Dedifferentiated amniotic fluid mesenchymal stem cell (primary cell): ENCODE measurements around the gene ATP11B.

ENCODE experiments used
- DNase-seq: peaks from one replicate; pipeline ENCODE4 v3.0.0-alpha.2; 2016; ENCODE audit errors: extremely low spot score

Gene ATP11B

DNA sequence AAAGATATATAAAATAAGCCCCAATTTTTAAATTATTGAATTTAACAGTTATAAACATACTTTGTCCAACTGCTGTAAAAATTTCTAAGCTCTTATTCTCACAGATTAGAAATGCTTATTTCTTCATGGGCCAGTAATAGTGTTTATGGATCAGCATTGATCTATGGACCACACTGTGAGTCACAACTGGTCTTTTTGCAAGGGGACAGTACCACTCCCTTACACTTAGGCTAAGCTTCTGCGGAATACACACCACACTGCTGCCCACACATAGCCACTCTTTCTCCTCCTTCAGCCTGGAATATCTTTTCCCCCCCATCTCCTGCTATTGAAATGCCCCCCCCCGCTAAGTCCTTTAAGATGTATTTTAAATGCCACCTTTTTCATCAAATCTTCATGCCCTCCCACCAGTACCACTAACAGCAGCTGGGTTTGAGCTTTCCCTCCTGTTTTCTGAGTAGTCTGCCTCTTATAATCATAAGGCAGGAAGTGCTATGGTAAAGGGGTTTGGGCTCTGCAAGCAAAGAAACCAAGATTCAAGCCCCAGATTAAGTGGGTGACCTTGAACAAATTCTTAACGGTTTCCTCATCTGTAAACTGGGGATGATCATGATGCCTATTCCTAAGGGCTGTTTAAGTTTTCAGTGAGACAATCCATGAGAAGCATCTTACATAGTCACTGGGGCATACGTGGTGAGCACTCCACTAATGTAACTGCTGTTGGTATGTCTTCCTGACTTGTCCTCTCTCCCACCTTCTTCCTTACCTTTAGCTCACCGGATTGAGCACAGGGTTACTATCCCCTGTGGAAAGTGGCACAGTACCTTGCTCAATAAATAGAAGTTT lies 117.9 kb downstream of the ATP11B start:
- DNase-seq = no peak

DNA sequence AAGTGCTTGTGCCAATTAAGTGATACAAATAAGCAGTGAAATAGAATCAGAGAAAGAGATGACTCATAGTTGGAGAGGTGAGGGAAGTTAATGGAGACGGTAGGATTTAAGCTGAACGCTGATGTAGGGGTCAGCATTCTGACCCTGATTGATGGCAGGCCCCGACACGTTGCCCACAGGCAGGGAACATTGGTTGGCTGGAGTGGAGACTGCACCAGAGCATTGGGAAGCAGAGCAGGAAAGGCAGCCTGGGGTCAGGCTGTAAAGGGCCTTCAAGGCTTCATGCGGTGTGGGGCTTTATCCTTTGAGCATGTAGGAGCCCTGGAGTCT lies 118.4 kb downstream of the ATP11B start:
- no peak for DNase-seq

DNA sequence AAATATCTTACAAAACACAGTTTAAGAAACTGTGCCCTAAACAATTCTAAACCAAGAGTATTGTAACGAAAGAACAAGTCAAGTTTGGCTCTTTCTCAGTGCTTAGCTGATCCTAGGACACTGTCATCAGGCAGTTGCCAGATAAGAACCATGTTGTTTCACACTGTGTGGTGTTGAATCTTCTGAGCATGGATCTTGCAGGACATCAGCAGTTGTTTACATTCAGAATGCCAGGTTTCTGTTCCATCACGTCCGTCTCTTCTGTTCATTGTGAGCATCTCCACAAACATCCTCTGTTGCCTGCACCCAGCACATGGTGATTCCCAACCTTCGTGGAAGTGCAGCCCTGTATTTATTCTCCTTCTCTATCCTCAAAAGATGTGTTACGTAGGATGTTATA lies 119.2 kb downstream of the ATP11B start:
- no peak for DNase-seq

DNA sequence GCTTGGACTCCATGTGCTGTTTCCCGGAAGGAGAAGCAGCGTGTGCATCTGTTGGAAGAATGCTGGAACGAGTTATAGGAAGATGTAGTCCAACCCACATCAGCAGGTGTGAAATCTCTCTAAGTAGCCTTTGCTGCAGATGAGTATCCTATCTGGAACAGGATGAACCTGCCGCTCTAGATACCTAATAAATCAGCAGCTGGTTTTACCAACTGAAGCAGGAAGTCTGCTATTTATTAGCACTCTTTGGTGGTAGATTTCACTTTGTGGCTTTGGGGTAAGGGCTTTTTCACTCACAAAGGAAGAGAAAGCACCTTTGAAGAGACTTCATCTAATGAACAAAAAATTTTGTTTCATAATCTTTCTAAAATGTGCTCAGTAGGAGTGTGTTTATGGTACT lies 120.6 kb downstream of the ATP11B start:
- no peak for DNase-seq

DNA sequence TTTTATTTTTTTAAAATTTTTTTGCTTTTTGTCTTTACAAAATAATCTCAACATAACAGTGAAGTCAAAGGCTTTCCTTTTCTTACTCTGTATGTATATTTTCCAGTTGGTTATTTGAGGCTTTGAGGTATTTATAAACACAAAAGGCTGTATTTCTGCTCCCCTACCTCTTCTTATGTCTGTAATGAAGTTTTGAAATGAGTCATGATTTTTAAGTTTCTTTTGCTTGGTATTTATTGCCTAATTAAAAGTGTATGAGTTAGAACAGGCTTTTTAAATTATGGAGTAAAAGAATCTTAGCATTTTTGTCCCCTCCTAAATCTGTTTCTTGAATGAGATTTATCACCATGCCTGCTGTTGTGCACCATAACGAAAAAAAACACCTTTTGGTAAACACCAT lies 121.0 kb downstream of the ATP11B start:
- no peak for DNase-seq

DNA sequence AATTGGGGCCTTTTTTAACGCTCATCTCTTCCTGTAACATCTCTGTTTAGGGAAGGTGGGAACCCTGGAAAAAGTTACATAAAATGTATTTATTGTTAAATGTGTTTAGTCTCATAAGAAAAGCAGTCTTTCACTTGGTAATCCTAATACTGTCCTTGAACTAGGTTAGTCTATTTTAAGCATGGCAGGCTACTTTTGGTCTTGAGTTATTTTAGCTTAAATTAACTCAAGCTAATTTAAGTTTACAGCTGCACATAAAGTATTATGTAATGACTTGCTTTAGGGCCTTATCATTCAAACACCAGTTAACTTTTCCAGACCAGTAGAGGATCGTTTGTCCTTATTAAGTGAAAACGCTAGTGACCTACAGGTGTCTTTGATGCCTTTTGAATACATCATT lies 123.8 kb downstream of the ATP11B start:
- no peak for DNase-seq

DNA sequence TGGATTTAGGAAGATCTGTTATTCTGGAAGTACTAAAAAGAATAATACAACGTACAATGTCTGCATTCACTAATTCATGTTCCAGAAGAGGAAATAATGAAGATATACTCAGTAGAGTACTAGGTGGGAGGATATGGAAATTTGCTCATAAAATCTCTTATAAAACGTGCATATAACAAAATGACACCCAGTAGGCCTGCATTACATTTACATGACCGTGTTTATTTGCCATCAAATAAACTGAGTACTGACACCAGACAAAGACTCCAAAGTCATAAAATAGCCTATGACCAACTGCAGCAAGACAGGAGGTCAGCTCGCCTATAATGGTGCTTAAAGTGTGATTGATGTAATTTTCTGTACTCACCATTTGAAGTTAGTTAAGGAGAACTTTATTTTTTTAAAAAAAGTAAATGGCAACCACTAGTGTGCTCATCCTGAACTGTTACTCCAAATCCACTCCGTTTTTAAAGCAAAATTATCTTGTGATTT lies 126.6 kb downstream of the ATP11B start:
- no peak for DNase-seq

DNA sequence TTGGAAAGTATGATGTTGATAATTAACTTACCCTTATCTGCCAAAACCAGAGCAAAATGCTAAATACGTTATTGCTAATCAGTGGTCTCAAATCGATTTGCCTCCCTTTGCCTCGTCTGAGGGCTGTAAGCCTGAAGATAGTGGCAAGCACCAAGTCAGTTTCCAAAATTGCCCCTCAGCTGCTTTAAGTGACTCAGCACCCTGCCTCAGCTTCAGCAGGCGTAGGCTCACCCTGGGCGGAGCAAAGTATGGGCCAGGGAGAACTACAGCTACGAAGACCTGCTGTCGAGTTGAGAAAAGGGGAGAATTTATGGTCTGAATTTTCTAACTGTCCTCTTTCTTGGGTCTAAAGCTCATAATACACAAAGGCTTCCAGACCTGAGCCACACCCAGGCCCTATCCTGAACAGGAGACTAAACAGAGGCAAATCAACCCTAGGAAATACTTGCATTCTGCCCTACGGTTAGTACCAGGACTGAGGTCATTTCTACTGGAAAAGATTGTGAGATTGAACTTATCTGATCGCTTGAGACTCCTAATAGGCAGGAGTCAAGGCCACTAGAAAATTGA lies 127.3 kb downstream of the ATP11B start:
- DNase-seq = no peak

DNA sequence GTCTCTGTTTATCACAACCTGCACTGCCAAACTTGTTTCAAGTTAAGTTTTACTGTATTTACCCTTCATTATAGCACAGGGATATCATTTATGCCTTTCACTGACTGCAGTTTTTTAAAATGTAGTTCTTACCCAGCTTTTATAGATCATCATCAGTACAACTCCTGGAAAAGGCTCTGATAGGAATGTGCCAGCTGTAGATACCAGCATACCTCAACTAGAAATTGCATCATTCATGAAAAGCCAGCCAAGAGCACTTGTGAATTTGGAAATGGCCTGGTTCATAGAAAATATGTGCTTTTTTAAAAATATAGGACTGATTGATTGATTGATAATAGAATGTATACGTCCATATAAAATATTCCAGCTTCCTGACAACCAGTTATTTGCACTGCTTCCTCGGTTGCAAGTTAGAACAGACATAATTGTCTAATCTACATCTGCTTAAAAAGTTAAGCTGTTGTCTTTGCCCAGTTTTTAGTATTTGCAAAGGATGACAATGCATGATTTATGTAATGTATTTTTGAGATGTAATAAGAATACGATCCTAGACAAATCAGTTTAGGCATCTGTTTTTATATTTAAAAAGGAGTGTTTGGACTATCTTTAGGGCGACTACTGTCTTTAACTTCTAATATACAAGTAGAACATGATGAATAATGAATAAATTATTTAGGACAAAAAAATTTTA lies 128.5 kb downstream of the ATP11B start:
- DNase-seq = peak; percentile 70

DNA sequence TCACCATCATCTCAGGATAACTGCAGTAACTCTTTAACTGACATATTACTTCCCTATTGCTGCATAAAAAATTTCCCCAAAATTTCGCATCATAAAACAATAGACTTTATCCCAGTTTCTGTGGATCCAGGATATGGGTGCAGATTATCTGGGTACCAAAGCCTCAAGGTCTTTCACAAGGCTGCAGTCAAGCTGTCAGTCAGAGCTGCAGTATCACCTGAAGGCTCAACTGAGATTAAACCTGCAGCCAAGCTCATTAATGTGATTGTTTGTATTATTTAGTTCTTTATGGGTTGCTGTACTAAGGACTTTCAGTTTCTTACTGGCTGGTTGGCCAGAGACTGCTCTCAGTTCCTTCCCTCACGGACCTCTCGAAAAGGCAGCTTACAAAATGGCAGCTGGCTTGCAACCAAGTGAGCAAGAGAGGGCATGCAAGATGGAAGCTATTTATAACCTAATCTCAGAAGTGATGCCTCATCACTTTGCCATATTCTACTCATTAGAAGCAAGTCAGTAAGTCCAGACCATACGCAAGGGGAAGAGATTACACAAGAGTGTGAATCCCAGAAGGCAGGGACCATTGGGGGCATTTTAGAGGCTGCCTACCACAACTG lies 132.1 kb downstream of the ATP11B start:
- no peak for DNase-seq

DNA sequence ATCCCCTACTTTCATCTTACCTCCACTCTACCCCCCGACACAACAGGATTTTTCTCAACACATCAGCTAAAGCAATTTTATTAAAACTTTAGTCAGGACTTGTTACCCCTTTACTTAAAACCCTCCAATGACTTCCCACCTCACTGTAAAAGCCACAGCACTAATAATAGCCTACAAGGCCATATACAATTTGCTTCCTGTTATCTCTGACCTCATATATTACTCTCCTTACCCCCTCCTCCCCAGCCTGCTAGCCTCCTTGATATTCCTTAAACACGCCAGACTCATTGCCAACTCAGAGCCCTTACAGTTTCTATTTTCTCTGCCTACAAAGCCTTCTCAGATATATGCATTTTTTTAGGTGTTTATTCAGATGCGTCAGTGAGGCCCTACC lies 132.6 kb downstream of the ATP11B start:
- no peak for DNase-seq

DNA sequence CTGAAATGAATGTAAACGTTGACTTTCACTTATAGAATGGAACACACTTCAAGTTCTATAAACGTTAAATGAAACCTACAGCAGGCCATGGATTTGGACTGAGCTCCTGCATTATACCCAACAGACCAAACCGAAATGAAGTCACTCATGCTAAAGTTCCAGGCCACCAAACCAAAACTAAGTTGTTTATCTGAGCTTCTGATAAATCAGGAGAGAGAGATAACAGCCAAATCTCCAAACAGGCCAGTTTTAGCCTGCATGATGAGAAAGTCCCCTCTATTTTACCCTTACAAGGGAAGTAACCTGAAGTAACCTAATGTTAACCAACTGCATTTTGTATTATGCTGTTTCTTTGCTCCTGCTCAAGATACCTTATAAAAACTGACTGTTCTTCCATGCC lies 142.5 kb downstream of the ATP11B start:
- DNase-seq = no peak

DNA sequence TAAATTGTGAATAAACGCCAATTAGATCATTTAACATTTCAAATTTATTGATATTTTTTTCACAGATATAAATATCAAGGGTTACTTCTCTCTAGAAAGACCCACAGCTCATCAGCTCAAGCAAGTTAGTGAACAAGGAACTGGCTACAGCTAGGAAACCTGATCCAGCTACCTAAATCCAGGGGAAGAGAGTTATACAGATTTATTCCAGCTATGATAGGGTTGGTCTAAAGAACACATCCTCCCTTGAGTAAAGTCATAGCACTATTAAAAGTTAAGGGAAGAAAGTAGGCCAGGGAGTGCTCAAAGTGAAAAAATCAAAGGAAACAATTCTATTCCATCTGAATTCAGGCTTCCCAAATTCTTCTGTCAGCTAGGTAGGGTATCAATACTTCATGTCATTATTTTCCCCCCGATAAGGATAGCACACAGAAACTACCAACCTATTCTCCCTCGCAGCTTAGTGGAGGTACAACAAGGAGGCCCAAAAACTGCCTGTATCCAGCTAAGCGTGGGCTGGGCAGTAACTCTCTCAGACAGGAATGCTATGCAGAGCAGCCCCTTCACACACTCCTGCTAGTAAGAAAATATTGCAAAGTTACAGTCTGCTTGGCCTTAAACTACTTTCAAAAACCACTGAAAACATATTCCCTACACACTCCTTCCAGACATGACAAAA lies 143.1 kb downstream of the ATP11B start:
- no peak for DNase-seq

DNA sequence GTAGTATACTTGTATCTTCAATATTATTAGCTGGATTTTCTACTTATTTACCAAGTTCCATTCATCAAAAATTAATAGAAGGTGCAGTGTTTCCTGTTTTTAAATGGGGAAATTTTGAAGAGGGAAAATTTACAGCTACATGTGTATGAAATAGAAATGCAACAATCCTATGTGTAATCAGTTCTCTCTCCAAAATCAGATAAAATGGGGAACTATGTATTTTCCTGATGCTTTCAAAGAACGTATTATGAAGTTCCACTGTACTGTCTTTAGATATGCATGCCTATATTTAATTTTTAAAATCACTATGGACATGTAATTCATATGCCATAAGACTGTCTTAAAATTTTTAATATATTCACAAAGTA lies 143.6 kb downstream of the ATP11B start:
- no peak for DNase-seq

DNA sequence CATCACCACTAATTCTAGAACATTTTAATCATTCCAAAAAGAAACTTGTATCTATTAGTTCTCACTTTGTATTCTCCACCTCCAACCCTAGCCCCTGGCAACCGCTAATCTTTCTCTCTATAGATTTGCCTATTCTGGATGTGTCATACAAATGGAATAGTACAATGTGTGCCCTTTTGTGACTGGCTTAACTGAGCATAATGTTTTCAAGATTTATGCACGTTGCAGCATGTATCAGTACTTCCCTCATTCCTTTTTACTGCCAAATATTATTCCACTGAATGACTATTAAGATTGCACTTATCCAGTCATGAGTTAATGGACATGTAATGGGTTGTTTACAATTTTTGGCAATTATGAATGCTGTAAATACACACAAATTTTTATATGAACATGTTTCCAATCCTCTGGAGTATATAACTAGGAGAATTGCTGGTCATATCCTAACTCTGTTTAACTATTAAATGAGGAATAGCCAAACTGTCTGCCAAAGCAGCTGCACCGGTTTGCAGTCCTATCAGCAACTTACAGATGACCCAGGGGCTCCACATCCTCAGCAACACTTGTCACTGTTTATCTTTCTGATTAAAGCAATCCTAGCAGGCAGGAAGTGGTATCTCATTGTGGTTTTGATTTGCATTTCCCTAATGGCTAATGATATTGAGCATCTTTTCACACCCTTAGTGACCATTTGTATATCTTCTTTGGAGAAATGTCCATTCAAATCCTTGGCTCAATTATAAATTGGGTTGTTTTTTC lies 144.2 kb downstream of the ATP11B start:
- DNase-seq = no peak

DNA sequence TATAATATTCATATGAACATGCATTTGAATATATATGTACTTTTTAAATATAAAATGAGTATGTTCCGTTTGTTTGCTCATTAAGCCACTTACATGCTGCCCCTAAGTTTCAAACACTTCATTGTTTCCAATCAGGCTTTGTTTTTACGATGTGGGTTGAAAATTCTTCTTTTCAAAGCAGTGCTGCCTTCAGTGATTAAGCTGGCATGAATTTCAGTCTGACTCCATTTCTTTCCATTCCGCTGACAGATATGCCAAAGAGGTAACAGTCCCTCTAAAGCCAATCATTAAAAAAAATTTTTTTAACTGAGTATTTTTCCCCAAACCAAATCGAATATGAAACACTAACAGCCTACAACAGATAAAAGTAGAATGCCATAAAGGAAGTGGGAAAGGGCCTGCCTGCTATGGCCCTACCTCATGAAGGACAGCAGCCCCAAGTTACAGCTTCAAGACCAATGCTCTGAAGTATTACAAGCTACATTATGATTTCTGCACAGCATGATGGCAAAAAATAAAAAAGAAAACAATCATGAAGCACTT lies 147.0 kb downstream of the ATP11B start:
- DNase-seq = no peak

DNA sequence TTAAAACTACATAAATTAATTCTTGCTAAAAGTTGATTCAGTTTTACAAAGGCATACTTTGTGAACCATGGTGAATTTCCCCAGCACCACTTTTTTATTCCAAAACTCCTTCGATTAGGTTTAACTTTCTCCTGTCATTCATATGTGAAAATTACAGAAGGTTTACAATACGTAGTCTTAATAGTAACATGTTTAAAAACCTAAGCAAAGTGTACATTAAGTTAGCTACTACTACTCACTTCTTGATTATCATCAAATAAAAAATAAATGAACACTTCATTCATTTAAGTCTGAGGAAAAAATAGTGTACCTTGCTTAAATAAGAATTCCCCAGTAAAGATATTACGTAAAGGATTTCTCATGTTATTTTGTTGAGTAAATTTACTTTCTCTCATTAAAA lies 148.4 kb downstream of the ATP11B start:
- DNase-seq = no peak

DNA sequence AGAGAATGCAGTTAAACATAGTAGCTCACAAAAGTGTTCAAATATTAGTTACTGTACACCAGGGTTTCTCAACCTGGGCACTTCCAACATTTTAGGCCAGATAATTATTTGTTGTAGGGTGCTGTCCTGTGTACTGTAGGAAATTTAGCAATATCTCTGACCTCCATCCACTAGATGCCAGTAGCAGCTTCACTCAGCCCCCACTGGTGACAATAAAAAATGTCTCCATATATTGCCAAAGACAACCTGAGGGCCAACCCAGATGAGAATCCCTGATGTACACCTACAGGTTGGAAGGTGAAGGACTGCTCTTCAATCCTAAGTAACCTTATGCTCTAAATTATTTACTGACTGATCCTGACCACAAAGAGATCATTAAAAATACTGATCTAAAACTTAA lies 154.6 kb downstream of the ATP11B start:
- no peak for DNase-seq

DNA sequence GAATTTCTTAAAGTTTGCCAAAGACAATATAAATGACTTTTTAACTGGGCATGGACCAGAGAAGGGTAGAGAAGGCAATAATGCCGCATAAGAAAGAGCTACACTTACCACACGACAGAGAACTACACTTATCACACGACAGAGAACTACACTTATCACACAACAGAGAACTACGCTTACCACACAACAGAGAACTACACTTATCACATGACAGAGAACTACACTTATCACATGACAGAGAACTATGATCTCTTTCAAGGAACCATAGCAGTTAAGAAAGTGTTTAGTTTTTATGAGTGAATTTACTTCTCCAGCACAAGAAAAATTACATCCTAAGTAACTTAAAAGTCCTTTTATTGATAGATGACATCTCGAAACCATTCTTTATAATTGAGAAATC lies 155.0 kb downstream of the ATP11B start:
- DNase-seq = no peak

DNA sequence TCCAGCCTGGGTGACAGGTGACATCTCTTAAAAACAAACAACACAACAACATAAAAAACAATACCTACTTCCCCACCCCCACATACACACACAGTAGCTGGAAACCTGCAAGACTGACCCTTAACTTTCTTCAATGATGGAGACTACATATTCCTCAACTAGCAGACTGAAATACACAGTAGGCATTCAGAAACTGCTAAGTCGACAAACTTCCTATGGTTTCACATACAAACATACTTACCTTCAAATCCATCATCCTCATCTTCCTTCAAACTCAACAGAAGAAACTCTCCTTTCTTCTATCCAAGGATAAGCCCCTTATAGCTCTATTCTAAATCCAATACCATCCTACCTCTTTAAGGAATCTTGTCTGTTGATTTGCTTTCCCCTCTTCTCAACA lies 156.4 kb downstream of the ATP11B start:
- no peak for DNase-seq

DNA sequence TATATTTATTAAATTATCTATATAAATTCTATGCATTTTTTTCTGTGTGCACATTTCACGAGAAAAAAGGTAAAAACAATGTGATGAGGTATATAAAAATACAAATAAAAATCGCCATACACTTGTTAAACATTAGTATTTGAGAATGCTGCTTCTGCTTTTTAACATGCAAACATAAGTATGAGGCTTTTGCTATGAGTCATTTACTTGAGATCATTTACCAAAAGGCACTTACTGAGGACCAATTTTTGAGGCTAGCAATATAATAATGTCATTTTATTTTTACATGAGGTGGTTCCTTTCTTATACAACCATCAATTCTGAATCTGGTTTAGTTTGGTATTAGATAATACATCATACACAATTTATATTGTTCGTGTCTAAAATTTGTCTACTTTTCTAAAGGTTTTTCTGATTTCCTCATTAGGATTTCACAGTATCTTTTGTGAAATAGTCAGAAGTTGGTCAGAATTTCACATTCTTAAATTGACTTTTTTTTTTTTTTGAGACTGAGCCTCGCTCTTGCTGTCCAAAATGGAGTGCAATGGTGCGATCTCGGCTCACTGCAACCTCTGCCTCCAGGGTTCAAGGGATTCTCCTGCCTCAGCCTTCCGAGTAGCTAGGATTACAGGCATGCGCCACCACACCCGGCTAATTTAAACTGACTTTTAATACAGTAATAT lies 161.4 kb downstream of the ATP11B start:
- DNase-seq = no peak
